ENCODE data around the gene ZFPM1.
"Not testable (repeated sequence)": the region's sequence is repeated elsewhere in the genome, so short reads cannot be mapped to it uniquely, and the experiment has no call there.

Gene ZFPM1

GRCh38 chr16:88515925-88516594 is 63.0 kb downstream of the ZFPM1 start:
- Histone ChIP-seq H3K27ac (ENCODE audit: low read length) (no peak overlapping the region), H3K79me2 (ENCODE audit: low read length) (no peaks in the 10 kb centered on the region), H3K9ac (ENCODE audit: low read length) (no peak overlapping the region), H4K20me1 (ENCODE audit: insufficient read depth, low read length) (peaks cover 3% of the 10 kb centered on the region), H3K27me3 (ENCODE audit: low read depth, low read length) (no peaks in the 10 kb centered on the region), H3K9me3 (ENCODE audit: insufficient read depth, low read length) (no peaks in the 10 kb centered on the region), H3K36me3 (replicated peaks; ENCODE audit: low read depth, low read length) (no peaks in the 10 kb centered on the region), H3K4me3 (ENCODE audit: low read length) (no peak overlapping the region), H2AFZ (ENCODE audit: low read depth, low read length) (no peak overlapping the region), H3K4me2 (ENCODE audit: low read length) (no peak overlapping the region), H3K4me1 (ENCODE audit: low read length) (no peaks in the 10 kb centered on the region)
- TF ChIP-seq CTCF (IDR thresholded peaks at IDR 0.05; ENCODE audit: low read depth, low read length) (no peak), EZH2phosphoT487 (IDR thresholded peaks at IDR 0.05; ENCODE audit: low read depth) (no peak)

DNA sequence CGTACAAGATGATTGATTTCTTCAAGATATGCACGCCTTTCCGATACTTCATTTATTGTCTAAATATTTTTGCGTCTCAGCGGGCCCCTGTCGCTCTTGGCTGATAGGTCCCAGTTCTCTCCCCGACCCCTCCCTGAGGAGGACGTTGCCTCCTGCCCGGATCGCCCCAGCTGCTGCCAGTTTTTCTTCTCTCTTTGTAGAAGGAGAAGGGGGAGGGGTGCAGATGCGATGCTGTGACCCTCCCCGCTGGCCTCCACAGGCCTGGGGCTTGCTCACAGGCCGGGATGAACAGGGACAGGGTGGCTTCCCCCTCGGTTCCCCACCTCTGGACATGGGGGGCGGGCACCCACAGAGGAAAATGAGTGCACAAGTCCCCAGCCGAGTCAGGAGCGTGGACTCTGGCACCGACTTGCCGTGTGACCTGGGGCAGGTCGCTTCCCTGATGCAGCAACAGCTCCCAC is 63.6 kb downstream of the ZFPM1 start:
- H3K79me2 ChIP-seq (ENCODE audit: low read length): no peaks in the 10 kb centered on the region
- H3K4me2 ChIP-seq (ENCODE audit: low read length): no peak overlapping the region
- H3K9me3 ChIP-seq (ENCODE audit: insufficient read depth, low read length): no peaks in the 10 kb centered on the region
- H2AFZ ChIP-seq (ENCODE audit: low read depth, low read length): no peak overlapping the region
- no peak overlapping the region for H3K27ac ChIP-seq (ENCODE audit: low read length)
- H3K27me3 ChIP-seq (ENCODE audit: low read depth, low read length): no peaks in the 10 kb centered on the region
- no peaks in the 10 kb centered on the region for H3K36me3 ChIP-seq (replicated peaks; ENCODE audit: low read depth, low read length)
- H3K4me1 ChIP-seq (ENCODE audit: low read length): no peaks in the 10 kb centered on the region
- H3K4me3 ChIP-seq (ENCODE audit: low read length): no peak overlapping the region
- H3K9ac ChIP-seq (ENCODE audit: low read length): no peak overlapping the region
- H4K20me1 ChIP-seq (ENCODE audit: insufficient read depth, low read length): peaks cover 3% of the 10 kb centered on the region
- no peak for TF ChIP-seq CTCF (IDR thresholded peaks at IDR 0.05; ENCODE audit: low read depth, low read length)
- no peak for TF ChIP-seq EZH2phosphoT487 (IDR thresholded peaks at IDR 0.05; ENCODE audit: low read depth)

DNA sequence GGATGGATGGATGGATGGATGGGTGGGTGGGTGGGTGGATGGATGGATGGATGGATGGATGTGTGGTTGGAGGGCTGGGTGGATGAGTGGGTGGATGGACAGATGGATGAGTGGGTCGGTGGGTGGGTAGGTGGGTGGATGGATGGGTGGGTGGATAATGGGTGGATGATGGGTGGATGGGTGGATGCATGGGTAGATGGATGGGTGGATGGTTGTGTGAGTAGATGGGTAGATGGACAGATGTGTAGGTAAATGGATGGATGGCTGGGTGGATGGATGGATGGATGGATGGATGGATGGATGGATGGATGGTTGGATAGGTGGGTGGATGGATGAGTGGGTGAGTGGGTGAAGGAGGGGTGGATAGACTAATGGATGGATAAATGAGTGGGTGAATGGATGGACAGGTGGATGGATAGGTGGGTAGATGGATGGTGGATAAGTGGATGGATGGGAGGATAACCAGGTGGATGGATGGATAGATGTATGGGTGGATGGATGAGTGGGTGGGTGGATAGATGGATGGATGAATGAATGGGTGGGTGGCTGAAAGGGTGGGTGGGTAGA is 64.2 kb downstream of the ZFPM1 start:
- H3K4me2 ChIP-seq (ENCODE audit: low read length); H3K4me3 ChIP-seq (ENCODE audit: low read length); H3K27me3 ChIP-seq (ENCODE audit: low read depth, low read length); H3K4me1 ChIP-seq (ENCODE audit: low read length); H2AFZ ChIP-seq (ENCODE audit: low read depth, low read length); H3K36me3 ChIP-seq (replicated peaks; ENCODE audit: low read depth, low read length); H3K9me3 ChIP-seq (ENCODE audit: insufficient read depth, low read length); H3K79me2 ChIP-seq (ENCODE audit: low read length); H3K9ac ChIP-seq (ENCODE audit: low read length); H4K20me1 ChIP-seq (ENCODE audit: insufficient read depth, low read length); H3K27ac ChIP-seq (ENCODE audit: low read length): not testable (repeated sequence)

DNA sequence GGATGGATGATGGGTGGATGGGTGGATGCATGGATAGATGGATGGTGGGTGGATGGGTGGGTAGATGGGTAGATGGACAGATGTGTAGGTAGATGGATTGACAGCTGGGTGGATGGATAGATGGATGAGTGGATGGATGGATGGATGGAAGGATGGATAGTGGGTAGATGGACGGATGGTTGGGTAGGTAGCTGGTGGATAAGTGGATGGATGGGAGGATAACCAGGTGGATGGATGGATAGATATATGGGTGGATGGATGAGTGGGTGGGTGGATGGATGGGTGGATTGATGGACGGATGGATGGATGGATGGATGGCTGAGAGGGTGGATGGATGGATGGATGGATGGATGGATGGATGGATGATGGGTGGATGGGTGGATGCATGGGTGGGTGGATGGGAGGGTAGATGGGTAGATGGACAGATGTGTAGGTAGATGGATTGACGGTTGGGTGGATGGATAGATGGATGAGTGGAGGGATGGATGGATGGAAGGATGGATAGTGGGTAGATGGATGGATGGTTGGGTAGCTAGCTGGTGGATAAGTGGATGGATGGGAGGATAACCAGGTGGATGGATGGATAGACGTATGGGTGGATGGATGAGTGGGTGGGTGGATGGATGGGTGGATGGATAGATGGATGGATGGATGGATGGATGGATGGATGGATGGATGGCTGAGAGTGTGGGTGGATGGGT is 65.5 kb downstream of the ZFPM1 start:
- not testable (repeated sequence) for H4K20me1 ChIP-seq (ENCODE audit: insufficient read depth, low read length); H3K4me2 ChIP-seq (ENCODE audit: low read length); H3K9me3 ChIP-seq (ENCODE audit: insufficient read depth, low read length); H3K27me3 ChIP-seq (ENCODE audit: low read depth, low read length); H3K36me3 ChIP-seq (replicated peaks; ENCODE audit: low read depth, low read length); H3K4me3 ChIP-seq (ENCODE audit: low read length); H3K4me1 ChIP-seq (ENCODE audit: low read length); H3K27ac ChIP-seq (ENCODE audit: low read length); H3K79me2 ChIP-seq (ENCODE audit: low read length); H2AFZ ChIP-seq (ENCODE audit: low read depth, low read length); H3K9ac ChIP-seq (ENCODE audit: low read length)

GRCh38 chr16:88519240-88519639 is 66.2 kb downstream of the ZFPM1 start:
- Histone ChIP-seq H3K27me3 (ENCODE audit: low read depth, low read length) (no peaks in the 10 kb centered on the region), H3K27ac (ENCODE audit: low read length) (no peak overlapping the region), H3K9me3 (ENCODE audit: insufficient read depth, low read length) (no peaks in the 10 kb centered on the region), H3K9ac (ENCODE audit: low read length) (no peak overlapping the region), H3K79me2 (ENCODE audit: low read length) (no peaks in the 10 kb centered on the region), H2AFZ (ENCODE audit: low read depth, low read length) (no peak overlapping the region), H3K4me1 (ENCODE audit: low read length) (no peaks in the 10 kb centered on the region), H3K36me3 (replicated peaks; ENCODE audit: low read depth, low read length) (no peaks in the 10 kb centered on the region), H4K20me1 (ENCODE audit: insufficient read depth, low read length) (no peaks in the 10 kb centered on the region; the same call in 1 of the 2 replicates), H3K4me3 (ENCODE audit: low read length) (no peak overlapping the region), H3K4me2 (ENCODE audit: low read length) (no peak overlapping the region)
- TF ChIP-seq CTCF (IDR thresholded peaks at IDR 0.05; ENCODE audit: low read depth, low read length) (no peak), EZH2phosphoT487 (IDR thresholded peaks at IDR 0.05; ENCODE audit: low read depth) (no peak)

Data from OCI-LY3 (cell line).